Esophagus squamous epithelium (tissue), 5 donors: ENCODE measurements around the gene TNFRSF18. TPM values are rescaled to one million over a fixed set of nuclear protein-coding genes. Genes with fewer than 3 reads are reported as not detected.
"Not testable (repeated sequence)": the region's sequence is repeated elsewhere in the genome, so short reads cannot be mapped to it uniquely, and the experiment has no call there.

Source experiments
- DNase-seq: peaks from one replicate; lab custom pipeline; 2025; lab: John Stamatoyannopoulos, UW
- H3K27ac ChIP-seq, 4 donors: fragments of 200-600 bp; sonication (generic); one replicate each; pipeline ENCODE4 v1.5.1; 2016 to 2019; ENCODE audit warnings: mild to moderate bottlenecking in 1 of 4
- H3K27me3 ChIP-seq, 4 donors: fragments of 200-600 bp; sonication (generic); 1 replicate in 3 of 4; 2 replicates in 1 of 4; pipeline versions ENCODE4 v1.5.1 to v1.6.0; 2017 to 2021; ENCODE audit warnings: antibody characterized with exemption in 1 of 4
- H3K36me3 ChIP-seq, 3 donors: fragments of 200-600 bp; sonication (generic); one replicate each; pipeline ENCODE4 v1.5.1; 2016 to 2019
- H3K4me1 ChIP-seq, 3 donors: fragments of 200-600 bp; sonication (generic); one replicate each; pipeline ENCODE4 v1.5.1; 2017 to 2019
- H3K4me3 ChIP-seq, 4 donors: fragments of 200-600 bp; sonication (generic); 1 replicate in 3 of 4; 2 replicates in 1 of 4; pipeline ENCODE4 v1.5.1; 2016 to 2019; ENCODE audit warnings: mild to moderate bottlenecking in 2 of 4, moderate library complexity in 1 of 4
- H3K9me3 ChIP-seq, 3 donors: fragments of 200-600 bp; sonication (generic); one replicate each; pipeline ENCODE4 v1.5.1; 2016 to 2019
- POLR2A ChIP-seq, 4 donors: fragments of 450-650 bp; IDR thresholded peaks; one replicate each; pipeline ENCODE4 v1.6.1; 2017; ENCODE audit warnings: antibody characterized with exemption in 4 of 4, mild to moderate bottlenecking in 4 of 4, moderate library complexity in 3 of 4
- WGBS, 2 donors: methylation state at CpG; one replicate each; pipeline ENCODE4 v1.1.5; 2018; 5-methylcytosine and 5-hydroxymethylcytosine counted together
- intact Hi-C: fragments of 100-400 bp; cut with DNase I; formaldehyde crosslinking; loops from one replicate; pipeline ENCODE4 v1.15.0; 2022
- total RNA-seq, 4 donors: library from RNA; depleted of rRNA; stranded (reverse); fragments of >200 nt; gene quantifications; one replicate each; pipeline ENCODE4 v1.1.0, GENCODE V29; 2016
- TF ChIP-seq, protein P1 (sequence below), 6 experiments: fragments of 450-650 bp in 4 of 6; fragments of 200-600 bp in 2 of 6; sonication (generic) in 2 of 6; IDR thresholded peaks; one replicate each; pipeline ENCODE4 v1.5.1; 2016 to 2019; ENCODE audit warnings: antibody characterized with exemption in 6 of 6, mild to moderate bottlenecking in 4 of 6, moderate library complexity in 4 of 6
- donor health status: DM: yes; HTN: yes; CAD: no.

TNFRSF18 gene
- total RNA-seq, 4 donors from 2014 or later, result 2.0 to 21.0 (median 2.8) TPM

- TF ChIP-seq, protein P1, sequence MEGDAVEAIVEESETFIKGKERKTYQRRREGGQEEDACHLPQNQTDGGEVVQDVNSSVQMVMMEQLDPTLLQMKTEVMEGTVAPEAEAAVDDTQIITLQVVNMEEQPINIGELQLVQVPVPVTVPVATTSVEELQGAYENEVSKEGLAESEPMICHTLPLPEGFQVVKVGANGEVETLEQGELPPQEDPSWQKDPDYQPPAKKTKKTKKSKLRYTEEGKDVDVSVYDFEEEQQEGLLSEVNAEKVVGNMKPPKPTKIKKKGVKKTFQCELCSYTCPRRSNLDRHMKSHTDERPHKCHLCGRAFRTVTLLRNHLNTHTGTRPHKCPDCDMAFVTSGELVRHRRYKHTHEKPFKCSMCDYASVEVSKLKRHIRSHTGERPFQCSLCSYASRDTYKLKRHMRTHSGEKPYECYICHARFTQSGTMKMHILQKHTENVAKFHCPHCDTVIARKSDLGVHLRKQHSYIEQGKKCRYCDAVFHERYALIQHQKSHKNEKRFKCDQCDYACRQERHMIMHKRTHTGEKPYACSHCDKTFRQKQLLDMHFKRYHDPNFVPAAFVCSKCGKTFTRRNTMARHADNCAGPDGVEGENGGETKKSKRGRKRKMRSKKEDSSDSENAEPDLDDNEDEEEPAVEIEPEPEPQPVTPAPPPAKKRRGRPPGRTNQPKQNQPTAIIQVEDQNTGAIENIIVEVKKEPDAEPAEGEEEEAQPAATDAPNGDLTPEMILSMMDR (IDR thresholded peaks at IDR 0.05), result no peak
- Histone ChIP-seq H3K4me3 (no peak overlapping the region), H3K36me3 (no peaks in the 10 kb centered on the region), H3K9me3 (peaks cover 0 to 7% (median 0%) of the 10 kb centered on the region in 3 donors), H3K27ac (no peak overlapping the region), H3K4me1 (peaks cover 5 to 15% (median 9%) of the 10 kb centered on the region in 3 donors), H3K27me3 (peaks cover 0 to 20% (median 2%) of the 10 kb centered on the region in 4 donors)
- WGBS, 2 donors, result 69 to 92% methylated on average over 5 to 7 of the region's 13 CpGs
- intact Hi-C loops, result no loop called here
- DNase-seq, result no peak
Observed at GRCh38 chr1:1196431-1197187, 9.8 kb downstream of the TNFRSF18 start.

DNA sequence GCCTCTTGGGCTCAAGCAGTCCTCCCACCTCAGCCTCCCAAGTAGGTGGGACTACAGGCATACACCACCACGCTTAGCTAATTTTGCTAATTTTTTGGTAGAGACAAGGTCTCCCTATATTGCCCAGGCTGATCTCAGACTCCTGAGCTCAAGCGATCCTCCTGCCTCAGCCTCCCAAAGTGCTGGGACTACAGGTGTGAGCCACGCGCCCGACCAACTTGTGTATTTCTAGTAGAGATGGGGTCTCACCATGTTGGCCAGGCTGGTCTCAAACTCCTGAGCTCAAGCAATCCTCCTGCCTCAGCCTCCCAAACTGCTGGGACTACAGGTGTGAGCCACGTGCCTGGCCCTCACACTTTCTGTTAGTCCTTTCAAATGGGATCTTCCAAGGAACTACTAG lies 10.7 kb downstream of the TNFRSF18 start:
- WGBS, 2 donors, result 92 to 98% methylated on average over 4 to 5 of the region's 6 CpGs
- DNase-seq, intact Hi-C loops, H3K9me3 ChIP-seq, H3K36me3 ChIP-seq, H3K4me3 ChIP-seq, H3K27ac ChIP-seq: not testable (repeated sequence)
- peaks cover 0 to 11% (median 1%) of the 10 kb centered on the region in 4 donors for H3K27me3 ChIP-seq
- peaks cover under 1 to 10% (median 2%) of the 10 kb centered on the region in 3 donors for H3K4me1 ChIP-seq

DNA sequence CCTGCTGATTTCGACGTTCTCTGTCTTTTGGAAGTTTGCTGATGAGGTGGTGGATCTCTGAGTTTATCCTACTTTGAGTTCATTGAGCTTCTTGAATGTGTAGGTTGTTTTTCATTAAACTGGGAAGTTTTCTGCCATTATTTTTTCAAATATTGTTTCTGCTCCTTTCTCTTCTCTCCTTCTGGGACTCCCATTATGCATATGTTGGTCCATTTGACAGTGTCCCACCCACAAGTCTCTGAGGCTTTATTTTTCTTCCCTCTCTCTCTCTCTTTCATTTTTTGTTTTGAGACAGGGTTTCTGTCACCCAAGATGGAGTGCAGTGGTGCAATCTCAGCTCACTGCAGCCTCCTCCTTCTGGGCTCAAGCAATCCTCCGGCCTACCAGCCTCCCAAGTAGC lies 11.7 kb downstream of the TNFRSF18 start:
- H3K27ac ChIP-seq, result no peak overlapping the region
- 92% methylated on average over 3 of the region's 3 CpGs for WGBS, 2 donors
- intact Hi-C loops, result no loop called here
- TF ChIP-seq POLR2A (IDR thresholded peaks at IDR 0.05), result no peak
- TF ChIP-seq, protein P1 (IDR thresholded peaks at IDR 0.05), result no peak
- H3K4me1 ChIP-seq, result peaks cover 0 to 4% (median 0%) of the 10 kb centered on the region in 3 donors
- H3K36me3 ChIP-seq, result no peaks in the 10 kb centered on the region
- H3K4me3 ChIP-seq, result no peak overlapping the region
- peaks cover 0 to 3% (median 0%) of the 10 kb centered on the region in 4 donors for H3K27me3 ChIP-seq
- DNase-seq, result no peak
- peaks cover 0 to 7% (median 0%) of the 10 kb centered on the region in 3 donors for H3K9me3 ChIP-seq

- no peaks in the 10 kb centered on the region for H3K27me3 ChIP-seq
- H3K9me3 ChIP-seq, result peaks cover 0 to 7% (median 0%) of the 10 kb centered on the region in 3 donors
- intact Hi-C loops, result no loop called here
- H3K4me1 ChIP-seq, result peaks cover 0 to 4% (median 0%) of the 10 kb centered on the region in 3 donors
- no peak overlapping the region for H3K4me3 ChIP-seq
- DNase-seq, result no peak
- H3K36me3 ChIP-seq, result no peaks in the 10 kb centered on the region
- WGBS, 2 donors, result 54 to 66% methylated on average over 11 of the region's 11 CpGs
- TF ChIP-seq, protein P1 (IDR thresholded peaks at IDR 0.05), result no peak
- no peak for TF ChIP-seq POLR2A (IDR thresholded peaks at IDR 0.05)
- peak overlapping the region in 2 of 4 donors; percentile 64 to 66 for H3K27ac ChIP-seq
Observed at GRCh38 chr1:1191734-1192133, 14.7 kb downstream of the TNFRSF18 start.

DNA sequence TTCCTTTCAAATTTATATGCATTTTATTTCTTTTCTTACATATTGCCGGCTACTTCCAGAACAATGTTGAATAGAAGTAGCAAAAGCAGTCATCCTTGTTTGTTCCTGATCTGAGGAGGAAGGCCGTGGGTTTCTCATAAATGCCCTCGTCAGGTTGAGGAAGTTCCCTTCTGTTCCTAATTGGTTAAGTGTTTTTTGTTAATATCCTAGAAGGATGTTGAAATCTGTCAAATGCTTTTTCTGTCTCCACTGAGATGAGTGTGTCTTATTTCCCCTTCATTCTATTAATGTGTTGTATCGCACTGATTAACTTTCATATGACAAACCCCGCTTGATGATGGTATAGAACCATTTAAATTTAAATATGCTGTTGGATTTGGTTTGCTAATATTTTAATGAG lies 17.3 kb downstream of the TNFRSF18 start:
- WGBS, 2 donors, result 53 to 58% methylated on average over 5 of the region's 5 CpGs

More for the DNA sequence above, 17.3 kb downstream of the TNFRSF18 start:
- peaks cover 0 to 4% (median 0%) of the 10 kb centered on the region in 3 donors for H3K4me1 ChIP-seq
- no peak for DNase-seq
- no peak overlapping the region for H3K27ac ChIP-seq
- intact Hi-C loops, result no loop called here
- H3K27me3 ChIP-seq, result no peaks in the 10 kb centered on the region
- no peaks in the 10 kb centered on the region for H3K36me3 ChIP-seq
- H3K4me3 ChIP-seq, result no peak overlapping the region
- no peaks in the 10 kb centered on the region for H3K9me3 ChIP-seq
- no peak for TF ChIP-seq POLR2A (IDR thresholded peaks at IDR 0.05)
- TF ChIP-seq, protein P1 (IDR thresholded peaks at IDR 0.05), result no peak
